ENCODE measurements around the gene ARIH2. TPM values are rescaled to one million over a fixed set of nuclear protein-coding genes. Genes with fewer than 3 reads are reported as not detected.

ARIH2 gene
- total and polyA plus RNA-seq, 7 donors, result 59.5 to 163 (median 110) TPM

DNA sequence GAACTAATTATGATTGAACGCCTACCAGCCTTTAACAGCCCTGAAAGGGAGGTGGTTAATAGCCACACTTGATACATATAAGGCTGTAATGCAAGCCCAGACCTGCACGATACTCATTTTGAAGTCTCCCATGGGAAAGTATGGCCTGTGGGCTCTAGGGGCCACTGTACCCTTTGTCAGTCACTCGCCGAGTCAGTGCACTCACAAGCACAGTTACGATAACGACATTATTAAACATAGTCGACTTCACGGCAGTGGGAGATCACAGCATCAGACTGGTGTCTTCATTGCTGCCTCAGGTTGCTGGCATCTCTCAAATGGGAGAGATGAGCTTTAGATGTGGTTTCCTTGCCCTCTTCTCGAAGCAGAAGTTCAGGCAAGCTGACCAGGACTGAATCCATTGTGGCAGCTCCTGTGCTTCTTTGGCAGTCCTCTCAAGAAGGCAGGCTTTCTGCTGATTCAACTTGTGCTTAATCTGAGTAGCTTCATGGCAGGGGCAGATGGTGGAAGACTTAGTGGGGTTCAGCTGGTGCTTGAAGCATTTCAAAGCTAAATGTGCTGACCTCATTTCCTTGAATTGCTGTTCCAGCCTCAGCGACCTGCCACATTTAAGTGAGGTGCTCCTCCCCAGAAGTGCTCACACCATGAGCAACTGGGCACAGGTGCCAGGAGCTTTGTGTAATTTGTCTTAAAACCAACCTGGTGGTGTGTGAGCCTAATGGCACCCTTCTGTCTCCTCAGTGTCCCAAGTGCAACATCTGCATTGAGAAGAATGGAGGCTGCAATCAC lies 55.6 kb downstream of the ARIH2 start:
- Histone ChIP-seq H3K4me3 (no peak overlapping the region), H3K27ac (no peak overlapping the region), H3K36me3 (ENCODE audit: insufficient read depth in 1 of 2, low read depth in 1 of 2) (peaks cover 24 to 98% of the 10 kb centered on the region in 2 donors), H3K27me3 (ENCODE audit: insufficient read depth in 3 of 3, low read length in 2 of 3) (no peaks in the 10 kb centered on the region), H3K4me1 (no peaks in the 10 kb centered on the region), H3K9me3 (no peaks in the 10 kb centered on the region)
- intact Hi-C loops (cut with DNase I), result no loop called here
- no peak for TF ChIP-seq CTCF (IDR thresholded peaks at IDR 0.05)
- ATAC-seq, result no peak
- WGBS, 3 donors, result 84 to 89% (median 87%) methylated on average over 10 of the region's 10 CpGs
- no peak for DNase-seq

DNA sequence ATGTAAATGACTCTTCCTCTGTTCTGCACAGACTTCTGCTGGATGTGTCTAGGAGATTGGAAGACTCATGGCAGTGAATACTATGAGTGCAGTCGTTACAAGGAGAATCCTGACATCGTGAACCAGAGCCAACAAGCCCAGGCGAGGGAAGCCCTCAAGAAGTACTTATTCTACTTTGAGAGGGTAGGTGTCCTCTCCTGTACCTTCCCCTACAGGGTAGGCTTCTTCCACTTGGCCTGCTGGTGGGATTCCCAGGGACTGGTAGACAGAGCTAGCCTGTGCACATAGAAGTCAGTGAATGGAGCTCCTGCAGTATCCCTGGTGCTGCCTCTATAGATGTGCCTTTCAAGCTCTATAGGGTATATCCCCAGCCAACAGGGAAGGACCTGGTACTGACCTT lies 60.8 kb downstream of the ARIH2 start:
- Histone ChIP-seq H3K4me3 (no peak overlapping the region), H3K4me1 (no peaks in the 10 kb centered on the region), H3K9me3 (no peaks in the 10 kb centered on the region), H3K27me3 (ENCODE audit: insufficient read depth in 3 of 3, low read length in 2 of 3) (no peaks in the 10 kb centered on the region), H3K27ac (no peak overlapping the region), H3K36me3 (ENCODE audit: insufficient read depth in 1 of 2, low read depth in 1 of 2) (peaks cover 19 to 98% of the 10 kb centered on the region in 2 donors)
- no peak for TF ChIP-seq CTCF (IDR thresholded peaks at IDR 0.05)
- intact Hi-C loops (cut with DNase I), result no loop called here
- ATAC-seq (no peak), DNase-seq (no peak)
- 89 to 92% (median 92%) methylated on average over 3 of the region's 3 CpGs for WGBS, 3 donors

DNA sequence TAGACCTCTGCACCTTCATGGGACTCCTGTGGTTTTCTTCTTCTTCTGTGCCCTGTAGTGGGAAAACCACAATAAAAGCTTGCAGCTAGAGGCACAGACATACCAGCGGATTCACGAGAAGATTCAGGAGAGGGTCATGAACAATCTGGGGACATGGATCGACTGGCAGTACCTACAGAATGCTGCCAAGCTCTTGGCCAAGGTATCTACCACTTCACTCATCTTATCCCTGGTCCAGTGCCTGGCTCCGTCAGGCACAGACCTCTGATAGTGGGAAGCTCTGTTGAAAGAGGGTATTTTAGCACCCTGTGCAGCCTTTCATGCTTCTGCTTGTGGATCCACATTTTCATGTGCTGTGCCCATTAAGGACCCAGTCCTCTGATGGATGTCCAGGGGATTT lies 61.7 kb downstream of the ARIH2 start:
- intact Hi-C loops (cut with DNase I), result no loop called here
- peaks cover 12 to 98% of the 10 kb centered on the region in 2 donors for H3K36me3 ChIP-seq (ENCODE audit: insufficient read depth in 1 of 2, low read depth in 1 of 2)
- WGBS, 3 donors, result 86 to 96% (median 93%) methylated on average over 4 of the region's 4 CpGs

DNA sequence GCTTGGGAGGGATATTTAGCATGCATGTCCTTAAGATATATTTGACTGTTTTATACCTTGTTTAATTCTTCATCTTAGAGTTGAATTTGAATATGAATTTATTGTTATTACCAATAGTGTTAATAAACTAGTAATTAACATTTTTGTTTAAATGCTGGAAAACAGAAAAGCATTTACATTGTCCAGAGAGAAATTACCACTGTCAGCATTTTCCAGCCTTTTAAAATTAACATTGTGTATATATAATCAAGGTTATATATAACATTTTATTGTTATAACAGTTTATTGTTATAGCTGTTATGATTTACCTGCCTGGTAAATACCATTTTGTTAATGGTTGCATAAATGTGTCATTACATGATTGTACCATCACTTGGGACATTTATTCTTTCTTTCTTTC lies 63.4 kb downstream of the ARIH2 start:
- ATAC-seq (no peak), DNase-seq (no peak)
- Histone ChIP-seq H3K36me3 (ENCODE audit: insufficient read depth in 1 of 2, low read depth in 1 of 2) (peaks cover 10 to 98% of the 10 kb centered on the region in 2 donors), H3K4me3 (no peak overlapping the region), H3K4me1 (no peaks in the 10 kb centered on the region), H3K27ac (no peak overlapping the region), H3K9me3 (no peaks in the 10 kb centered on the region), H3K27me3 (ENCODE audit: insufficient read depth in 3 of 3, low read length in 2 of 3) (no peaks in the 10 kb centered on the region)
- TF ChIP-seq CTCF (IDR thresholded peaks at IDR 0.05), result no peak
- intact Hi-C loops (cut with DNase I), result no loop called here

More for the DNA sequence above, 61.7 kb downstream of the ARIH2 start:
- Histone ChIP-seq H3K4me1 (no peaks in the 10 kb centered on the region), H3K9me3 (no peaks in the 10 kb centered on the region), H3K27me3 (ENCODE audit: insufficient read depth in 3 of 3, low read length in 2 of 3) (no peaks in the 10 kb centered on the region), H3K4me3 (no peak overlapping the region), H3K27ac (no peak overlapping the region)
- no peak for TF ChIP-seq CTCF (IDR thresholded peaks at IDR 0.05)
- ATAC-seq (no peak), DNase-seq (no peak)

DNA sequence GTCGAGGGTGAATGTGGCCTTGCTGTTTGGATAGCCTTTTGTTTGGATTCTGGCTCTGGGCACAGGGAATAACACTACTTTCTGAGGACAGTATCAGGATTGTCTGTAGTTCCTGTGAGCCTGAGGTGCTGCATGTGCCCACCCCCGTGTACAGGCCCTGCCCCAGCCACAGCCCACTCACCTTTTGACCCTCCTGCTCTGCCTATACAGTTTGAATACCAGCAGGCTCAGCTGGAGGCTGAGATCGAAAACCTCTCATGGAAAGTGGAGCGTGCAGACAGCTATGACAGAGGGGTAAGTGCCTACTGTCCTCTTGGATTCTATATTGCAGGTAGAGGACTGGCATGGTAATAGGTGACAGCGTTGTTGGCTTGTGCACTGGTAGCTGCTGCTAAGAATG lies 64.0 kb downstream of the ARIH2 start:
- Histone ChIP-seq H3K36me3 (ENCODE audit: insufficient read depth in 1 of 2, low read depth in 1 of 2) (peaks cover 8 to 92% of the 10 kb centered on the region in 2 donors), H3K9me3 (no peaks in the 10 kb centered on the region), H3K27ac (no peak overlapping the region), H3K4me1 (no peaks in the 10 kb centered on the region), H3K4me3 (no peak overlapping the region), H3K27me3 (ENCODE audit: insufficient read depth in 3 of 3, low read length in 2 of 3) (no peaks in the 10 kb centered on the region)
- intact Hi-C loops (cut with DNase I), result no loop called here
- WGBS, 3 donors, result 79 to 93% (median 85%) methylated on average over 5 of the region's 5 CpGs
- DNase-seq, result no peak
- no peak for TF ChIP-seq CTCF (IDR thresholded peaks at IDR 0.05)
- ATAC-seq, result no peak
